HG03025 (cell line): ENCODE results near the gene PRSS12.
"Not testable (repeated sequence)": the region's sequence is repeated elsewhere in the genome, so short reads cannot be mapped to it uniquely, and the experiment has no call there.

Source experiments
- ATAC-seq: cut with Tn5 transposase; IDR thresholded peaks from one replicate; pipeline ENCODE4 v1.9.1; 2021; ENCODE audit warnings: mild to moderate bottlenecking, moderate library complexity; ENCODE audit not compliant: unreplicated experiment, low FRiP score

Gene PRSS12

GRCh38 chr4:118279920-118280432 is 72.8 kb downstream of the PRSS12 start:
- no peak for ATAC-seq

- ATAC-seq: no peak
These were observed 73.5 kb downstream of the PRSS12 start for GRCh38 chr4:118279328-118279727.

- peak; percentile 80 for ATAC-seq
These were observed 74.1 kb downstream of the PRSS12 start for GRCh38 chr4:118278473-118279274.

GRCh38 chr4:118277243-118277642 is 75.6 kb downstream of the PRSS12 start:
- ATAC-seq: no peak

GRCh38 chr4:118276580-118276979 is 76.2 kb downstream of the PRSS12 start:
- no peak for ATAC-seq

GRCh38 chr4:118273642-118274041 is 79.2 kb downstream of the PRSS12 start:
- ATAC-seq: no peak

GRCh38 chr4:118271788-118272187 is 81.0 kb downstream of the PRSS12 start:
- ATAC-seq: no peak

GRCh38 chr4:118270492-118270891 is 82.3 kb downstream of the PRSS12 start:
- no peak for ATAC-seq

GRCh38 chr4:118268780-118269179 is 84.0 kb downstream of the PRSS12 start:
- no peak for ATAC-seq

GRCh38 chr4:118266145-118266496 is 86.7 kb downstream of the PRSS12 start:
- ATAC-seq: not testable (repeated sequence)

- no peak for ATAC-seq
These were observed 87.3 kb downstream of the PRSS12 start for GRCh38 chr4:118265312-118266144.

- no peak for ATAC-seq
These were observed 88.7 kb downstream of the PRSS12 start for GRCh38 chr4:118264096-118264495.

- ATAC-seq: no peak
These were observed 92.5 kb downstream of the PRSS12 start for GRCh38 chr4:118260309-118260708.

GRCh38 chr4:118259111-118259510 is 93.7 kb downstream of the PRSS12 start:
- no peak for ATAC-seq

- no peak for ATAC-seq
These were observed 98.4 kb downstream of the PRSS12 start for GRCh38 chr4:118254368-118254767.

GRCh38 chr4:118249890-118250289 is 102.9 kb downstream of the PRSS12 start:
- no peak for ATAC-seq

- no peak for ATAC-seq
These were observed 115.3 kb downstream of the PRSS12 start for GRCh38 chr4:118237531-118237930.

GRCh38 chr4:118235566-118236120 is 117.2 kb downstream of the PRSS12 start:
- no peak for ATAC-seq
